Vagina (tissue), 2 donors: ENCODE results near the gene ITGA11.

Experiments used
- POLR2A ChIP-seq, 2 donors: fragments of 450-650 bp; IDR thresholded peaks; one replicate each; pipeline ENCODE4 v1.6.1; 2017; ENCODE audit warnings: antibody characterized with exemption in 2 of 2, mild to moderate bottlenecking in 2 of 2, moderate library complexity in 2 of 2
- POLR2AphosphoS5 ChIP-seq, 2 donors: sonication (generic); formaldehyde crosslinking; IDR thresholded peaks; one replicate each; pipeline ENCODE4 v1.9.0; 2017; ENCODE audit warnings: antibody characterized with exemption in 2 of 2, mild to moderate bottlenecking in 2 of 2, low read depth in 1 of 2; ENCODE audit not compliant: insufficient read depth in 1 of 2
- TF ChIP-seq, protein P1 (sequence below), 3 experiments: fragments of 450-650 bp in 2 of 3; fragments of 200-600 bp in 1 of 3; sonication (generic) in 1 of 3; IDR thresholded peaks; one replicate each; pipeline ENCODE4 v1.5.1; 2017 to 2019; ENCODE audit warnings: antibody characterized with exemption in 3 of 3, mild to moderate bottlenecking in 2 of 3, moderate library complexity in 2 of 3

DNA sequence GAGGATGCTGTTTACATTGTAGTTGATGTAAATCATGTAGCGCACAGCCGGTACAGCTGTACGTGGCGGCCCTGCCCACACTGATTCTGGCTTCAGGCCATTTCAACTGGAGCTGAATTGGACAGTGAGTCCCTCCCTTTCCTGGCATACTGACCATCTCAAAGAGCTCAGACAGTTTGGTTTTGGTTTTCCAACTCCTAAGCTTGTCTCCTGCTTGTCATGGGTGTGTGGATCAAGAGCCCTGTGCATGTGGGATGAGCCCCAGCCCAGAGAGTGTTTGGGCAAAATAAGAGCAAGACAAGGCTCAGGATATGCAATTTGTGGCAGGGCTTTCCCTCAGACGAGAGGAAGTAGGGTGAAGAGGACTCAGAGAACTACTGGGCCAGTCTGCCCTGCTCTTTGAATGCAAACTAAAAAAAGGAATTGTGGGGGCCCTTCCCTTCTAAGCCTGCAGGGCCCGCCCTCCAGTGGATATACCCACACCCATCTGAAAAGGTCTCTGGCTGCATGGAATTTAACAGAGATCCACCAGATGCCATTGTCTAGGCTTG lies 13.3 kb downstream of the ITGA11 start:
- TF ChIP-seq, protein P1, sequence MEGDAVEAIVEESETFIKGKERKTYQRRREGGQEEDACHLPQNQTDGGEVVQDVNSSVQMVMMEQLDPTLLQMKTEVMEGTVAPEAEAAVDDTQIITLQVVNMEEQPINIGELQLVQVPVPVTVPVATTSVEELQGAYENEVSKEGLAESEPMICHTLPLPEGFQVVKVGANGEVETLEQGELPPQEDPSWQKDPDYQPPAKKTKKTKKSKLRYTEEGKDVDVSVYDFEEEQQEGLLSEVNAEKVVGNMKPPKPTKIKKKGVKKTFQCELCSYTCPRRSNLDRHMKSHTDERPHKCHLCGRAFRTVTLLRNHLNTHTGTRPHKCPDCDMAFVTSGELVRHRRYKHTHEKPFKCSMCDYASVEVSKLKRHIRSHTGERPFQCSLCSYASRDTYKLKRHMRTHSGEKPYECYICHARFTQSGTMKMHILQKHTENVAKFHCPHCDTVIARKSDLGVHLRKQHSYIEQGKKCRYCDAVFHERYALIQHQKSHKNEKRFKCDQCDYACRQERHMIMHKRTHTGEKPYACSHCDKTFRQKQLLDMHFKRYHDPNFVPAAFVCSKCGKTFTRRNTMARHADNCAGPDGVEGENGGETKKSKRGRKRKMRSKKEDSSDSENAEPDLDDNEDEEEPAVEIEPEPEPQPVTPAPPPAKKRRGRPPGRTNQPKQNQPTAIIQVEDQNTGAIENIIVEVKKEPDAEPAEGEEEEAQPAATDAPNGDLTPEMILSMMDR (IDR thresholded peaks at IDR 0.05) = no peak
- no peak for TF ChIP-seq POLR2A (IDR thresholded peaks at IDR 0.05)
- TF ChIP-seq POLR2AphosphoS5 (IDR thresholded peaks at IDR 0.05; ENCODE audit: insufficient read depth in 1 of 2, low read depth in 1 of 2) = no peak
